H9 (cell line): Measurements from ENCODE around the gene LMX1B. TPM values are rescaled to one million over a fixed set of nuclear protein-coding genes. Genes with fewer than 3 reads are reported as not detected.

Experiments
- DNase-seq: peaks from one replicate; pipeline ENCODE4 v3.0.0-alpha.2; 2017
- H2AFZ ChIP-seq: one replicate; pipeline ENCODE4 v1.6.1; 2013; ENCODE audit warnings: mild to moderate bottlenecking, low read length, control low read depth, moderate library complexity
- H2AK5ac ChIP-seq: 2 replicates; pipeline ENCODE4 v1.6.1; 2013; ENCODE audit warnings: low read length, control low read depth, mixed read lengths; ENCODE audit not compliant: insufficient read length
- H2BK120ac ChIP-seq: one replicate; pipeline ENCODE4 v1.6.1; 2013; ENCODE audit warnings: low read depth, mild to moderate bottlenecking, low read length, control low read depth, inconsistent platforms; ENCODE audit not compliant: poor library complexity, severe bottlenecking
- H2BK12ac ChIP-seq: 2 replicates; pipeline ENCODE4 v1.6.1; 2013; ENCODE audit warnings: low read length, control low read depth, mixed read lengths, low read depth; ENCODE audit not compliant: insufficient read length
- H2BK15ac ChIP-seq: 2 replicates; pipeline ENCODE4 v1.6.1; 2013; ENCODE audit warnings: low read depth, low read length, control low read depth
- H2BK20ac ChIP-seq: one replicate; pipeline ENCODE4 v1.6.1; 2013; ENCODE audit warnings: low read depth, mild to moderate bottlenecking, low read length, control low read depth, inconsistent platforms; ENCODE audit not compliant: poor library complexity, severe bottlenecking
- H2BK5ac ChIP-seq: 2 replicates; pipeline ENCODE4 v1.6.1; 2013; ENCODE audit warnings: low read length, control low read depth, mixed read lengths; ENCODE audit not compliant: insufficient read length
- H3K14ac ChIP-seq: 2 replicates; pipeline ENCODE4 v1.6.1; 2013; ENCODE audit warnings: low read length, control low read depth; ENCODE audit not compliant: insufficient read depth
- H3K18ac ChIP-seq: 2 replicates; pipeline ENCODE4 v1.6.1; 2013; ENCODE audit warnings: low read depth, mild to moderate bottlenecking, mixed read lengths, low read length, control low read depth; ENCODE audit not compliant: insufficient read length
- H3K23ac ChIP-seq: 2 replicates; pipeline ENCODE4 v1.6.1; 2013; ENCODE audit warnings: low read length, control low read depth, mixed read lengths, low read depth; ENCODE audit not compliant: insufficient read length
- H3K23me2 ChIP-seq: 2 replicates; pipeline ENCODE4 v1.6.1; 2013; ENCODE audit warnings: low read depth, mild to moderate bottlenecking, mixed read lengths, low read length, control low read depth; ENCODE audit not compliant: insufficient read length, poor library complexity, severe bottlenecking
- H3K27ac ChIP-seq: 2 replicates; pipeline ENCODE4 v1.5.1; 2013; ENCODE audit warnings: low read length, control low read depth, mixed read lengths, low read depth; ENCODE audit not compliant: insufficient read length
- H3K27me3 ChIP-seq: 2 replicates; pipeline ENCODE4 v1.6.1; 2013; ENCODE audit warnings: low read length, control low read depth, inconsistent platforms; ENCODE audit not compliant: insufficient read depth
- H3K4ac ChIP-seq: 2 replicates; pipeline ENCODE4 v1.6.1; 2013; ENCODE audit warnings: low read depth, mild to moderate bottlenecking, control low read depth, inconsistent platforms, low read length, moderate library complexity
- H3K4me1 ChIP-seq: 2 replicates; pipeline ENCODE4 v1.6.1; 2013; ENCODE audit warnings: low read length, control low read depth, inconsistent platforms; ENCODE audit not compliant: insufficient read depth
- H3K4me2 ChIP-seq: 2 replicates; pipeline ENCODE4 v1.6.1; 2013; ENCODE audit warnings: low read length, control low read depth, mixed read lengths; ENCODE audit not compliant: insufficient read length, insufficient read depth
- H3K56ac ChIP-seq: 2 replicates; pipeline ENCODE4 v1.6.1; 2013; ENCODE audit warnings: low read depth, mild to moderate bottlenecking, mixed read lengths, low read length, control low read depth; ENCODE audit not compliant: insufficient read length
- H3K79me1 ChIP-seq: 2 replicates; pipeline ENCODE4 v1.6.1; 2013; ENCODE audit warnings: low read depth, mild to moderate bottlenecking, moderate library complexity, low read length, control low read depth, inconsistent platforms; ENCODE audit not compliant: insufficient read depth, poor library complexity, severe bottlenecking
- H3K79me2 ChIP-seq: 2 replicates; pipeline ENCODE4 v1.6.1; 2013; ENCODE audit warnings: low read length, control low read depth, inconsistent platforms; ENCODE audit not compliant: insufficient read depth
- H3K9ac ChIP-seq: 2 replicates; pipeline ENCODE4 v1.6.1; 2013; ENCODE audit warnings: low read length, control low read depth, mixed read lengths; ENCODE audit not compliant: insufficient read length; ENCODE audit errors: extremely low read depth
- H3K9me3 ChIP-seq: one replicate; pipeline ENCODE4 v1.6.1; 2013; ENCODE audit warnings: low read depth, low read length, inconsistent platforms; ENCODE audit not compliant: control insufficient read depth
- H3T11ph ChIP-seq: one replicate; pipeline ENCODE4 v1.6.1; 2013; ENCODE audit warnings: mild to moderate bottlenecking, low read length, control low read depth, inconsistent platforms
- H4K20me1 ChIP-seq: one replicate; pipeline ENCODE4 v1.6.1; 2013; ENCODE audit not compliant: control insufficient read depth, insufficient read length, insufficient read depth
- H4K5ac ChIP-seq: 2 replicates; pipeline ENCODE4 v1.6.1; 2013; ENCODE audit warnings: low read depth, mild to moderate bottlenecking, mixed read lengths, low read length, control low read depth; ENCODE audit not compliant: insufficient read length
- H4K8ac ChIP-seq: replicated peaks from 2 replicates; pipeline ENCODE4 v1.6.1; 2013; ENCODE audit warnings: low read length, control low read depth, mixed read lengths, low read depth; ENCODE audit not compliant: insufficient read length
- H4K91ac ChIP-seq: 2 replicates; pipeline ENCODE4 v1.6.1; 2013; ENCODE audit warnings: low read depth, mild to moderate bottlenecking, moderate library complexity, mixed read lengths, low read length, control low read depth; ENCODE audit not compliant: insufficient read length
- H3K27ac Mint-ChIP-seq, 3 experiments: 2 replicates in 2 of 3; 3 replicates in 1 of 3; pipeline ENCODE4 v1.8.0; 2020 to 2021; ENCODE audit warnings: mixed read lengths in 3 of 3, mild to moderate bottlenecking in 1 of 3, moderate library complexity in 1 of 3
- H3K27me3 Mint-ChIP-seq: 2 replicates; pipeline ENCODE4 v1.8.0; 2021; ENCODE audit warnings: low read depth, mild to moderate bottlenecking, moderate library complexity, mixed read lengths
- H3K36me3 Mint-ChIP-seq, 3 experiments: 2 replicates in 2 of 3; 3 replicates in 1 of 3; pipeline ENCODE4 v1.8.0; 2020 to 2021; ENCODE audit warnings: low read depth in 3 of 3, mixed read lengths in 3 of 3; ENCODE audit not compliant: insufficient read depth in 1 of 3
- H3K4me1 Mint-ChIP-seq, 2 experiments: 2 replicates each; pipeline ENCODE4 v1.8.0; 2020; ENCODE audit warnings: mixed read lengths in 2 of 2
- H3K4me3 Mint-ChIP-seq, 2 experiments: 2 replicates in 1 of 2; 3 replicates in 1 of 2; pipeline ENCODE4 v1.8.0; 2020 to 2021; ENCODE audit warnings: mild to moderate bottlenecking in 2 of 2, mixed read lengths in 2 of 2, moderate library complexity in 1 of 2
- H3K9me3 Mint-ChIP-seq, 2 experiments: 2 replicates in 1 of 2; 3 replicates in 1 of 2; pipeline ENCODE4 v1.8.0; 2020; ENCODE audit warnings: mild to moderate bottlenecking in 2 of 2, mixed read lengths in 2 of 2, moderate library complexity in 1 of 2
- CTCF ChIP-seq: fragments of 200-600 bp; sonication (generic); conservative IDR thresholded peaks from 3 replicates; pipeline ENCODE4 v1.8.0; 2021; ENCODE audit warnings: antibody characterized with exemption, mild to moderate bottlenecking
- WGBS: extraction: QIAGEN DNeasy Blood & Tissue Kit; methylation state at CpG from one replicate; pipeline ENCODE4 v1.1.7; 2013; ENCODE audit warnings: missing lambda C conversion rate, low lambda C conversion rate, mixed read lengths; ENCODE audit not compliant: insufficient read length; ENCODE audit errors: extremely low coverage; 5-methylcytosine and 5-hydroxymethylcytosine counted together
- total RNA-seq: library from RNA; stranded (reverse); gene quantifications from 2 replicates; pipeline ENCODE4 v1.2.1, GENCODE V29; 2021

LMX1B gene
- total RNA-seq, 1 experiment from 2014 or later, result 0.85 TPM

GRCh38 chr9:126569036-126569435 is 44.7 kb upstream of the LMX1B start:
- H3K27me3 ChIP-seq, result no peaks in the 10 kb centered on the region
- no peaks in the 10 kb centered on the region for H3K4me1 ChIP-seq
- no peaks in the 10 kb centered on the region for H4K20me1 ChIP-seq
- H3K27ac ChIP-seq, result no peak overlapping the region
- no peak overlapping the region for H3K4ac ChIP-seq
- no peak overlapping the region for H4K91ac ChIP-seq
- H3K14ac ChIP-seq, result no peak overlapping the region
- H3K56ac ChIP-seq, result no peak overlapping the region
- H3T11ph ChIP-seq, result no peak overlapping the region
- H2BK20ac ChIP-seq, result no peak overlapping the region
- no peak overlapping the region for H3K18ac ChIP-seq
- Mint-ChIP-seq H3K4me3 (no peak overlapping the region), H3K4me1 (no peaks in the 10 kb centered on the region), H3K9me3 (peaks cover 4 to 6% of the 10 kb centered on the region in 2 experiments; a peak in 2 of 5 replicates), H3K27me3 (peaks cover 39% of the 10 kb centered on the region), H3K27ac (no peak overlapping the region), H3K36me3 (no peaks in the 10 kb centered on the region)
- H3K23ac ChIP-seq, result no peak overlapping the region
- H2BK120ac ChIP-seq, result no peak overlapping the region
- H3K9ac ChIP-seq, result no peak overlapping the region
- H3K79me2 ChIP-seq, result no peaks in the 10 kb centered on the region
- H3K9me3 ChIP-seq, result no peaks in the 10 kb centered on the region
- DNase-seq, result no peak
- no peak overlapping the region for H3K4me2 ChIP-seq
- H2BK15ac ChIP-seq, result no peak overlapping the region
- no peak overlapping the region for H2AK5ac ChIP-seq
- no peak overlapping the region for H4K5ac ChIP-seq
- no peak overlapping the region for H4K8ac ChIP-seq
- H3K23me2 ChIP-seq, result no peaks in the 10 kb centered on the region
- no peak overlapping the region for H2BK12ac ChIP-seq
- no peak for TF ChIP-seq CTCF
- H2BK5ac ChIP-seq, result no peak overlapping the region
- H3K79me1 ChIP-seq, result no peaks in the 10 kb centered on the region
- H2AFZ ChIP-seq, result no peak overlapping the region
- WGBS, result no CpG with 5 or more reads among the region's 1 CpG
